Adrenal gland (tissue), 12 donors: ENCODE data around the gene ETFA. TPM values are rescaled to one million over a fixed set of nuclear protein-coding genes. Genes with fewer than 3 reads are reported as not detected.

Experiments
- DNase-seq, 7 donors: peaks; one replicate each; pipeline ENCODE4 v3.0.0-alpha.2; 2019 to 2020
- H3K27ac ChIP-seq, 5 donors: fragments of 200-600 bp; sonication (generic) in 4 of 5; 1 replicate in 3 of 5; 2 replicates in 2 of 5; pipeline versions ENCODE4 v1.5.1 to v1.8.0; 2016 to 2020; ENCODE audit warnings: mild to moderate bottlenecking in 1 of 5
- H3K27me3 ChIP-seq: fragments of 200-600 bp; 2 replicates; pipeline ENCODE4 v1.8.0; 2021
- H3K36me3 ChIP-seq, 2 donors: fragments of 200-600 bp; replicated peaks in 1 of 2; 1 replicate in 1 of 2; 2 replicates in 1 of 2; pipeline versions ENCODE4 v1.5.1 to v1.8.0; 2018 to 2022
- H3K4me1 ChIP-seq, 2 donors: fragments of 200-600 bp; replicated peaks in 1 of 2; 1 replicate in 1 of 2; 2 replicates in 1 of 2; pipeline versions ENCODE4 v1.5.1 to v1.8.0; 2018 to 2021
- H3K4me3 ChIP-seq, 4 donors: fragments of 200-600 bp; sonication (generic) in 3 of 4; one replicate each; pipeline ENCODE4 v1.5.1; 2016 to 2018
- H3K9me3 ChIP-seq, 3 donors: fragments of 200-600 bp; sonication (generic) in 1 of 3; replicated peaks in 1 of 3; 1 replicate in 2 of 3; 2 replicates in 1 of 3; pipeline versions ENCODE4 v1.5.1 to v1.8.0; 2016 to 2021
- POLR2A ChIP-seq, 2 donors: fragments of 450-650 bp; IDR thresholded peaks; one replicate each; pipeline ENCODE4 v1.6.1; 2017; ENCODE audit warnings: antibody characterized with exemption in 2 of 2, mild to moderate bottlenecking in 2 of 2, moderate library complexity in 1 of 2
- WGBS, 4 donors: extraction: QIAGEN DNeasy Blood & Tissue Kit in 2 of 4; methylation state at CpG; one replicate each; pipeline versions ENCODE4 v1.1.5 to v1.1.7; 2013 to 2017; 5-methylcytosine and 5-hydroxymethylcytosine counted together
- intact Hi-C, 2 donors: fragments of 100-400 bp; cut with DNase I; formaldehyde crosslinking; loops; one replicate each; pipeline versions ENCODE4 v1.14.1 to v1.15.0; 2022 to 2023
- polyA plus RNA-seq, 3 donors: library from polyadenylated mRNA; stranded (reverse); fragments of 200-250 nt in 2 of 3; fragments of 350-450 nt in 1 of 3; fragmentation: Illumina TruSeq in 1 of 3; extraction: RNeasy Lipid Tissue Mini Kit (QIAGEN cat#74804) in 1 of 3; gene quantifications; one replicate each; pipeline ENCODE4 v1.2.3, GENCODE V29; 2013 to 2014
- total RNA-seq, 9 donors: library from RNA; depleted of rRNA in 4 of 9; stranded (reverse); fragments of >200 nt in 4 of 9; fragments of 120-200 nt in 1 of 9; fragmentation: NEBNext Ultra II Directional in 1 of 9; extraction: Animal tissue kit (Norgen Biotek cat#: 25700) in 1 of 9; gene quantifications; one replicate each; pipeline versions ENCODE4 v1.1.0 to v1.2.4, GENCODE V29; 2013 to 2023
- TF ChIP-seq, protein P1 (sequence below), 6 experiments: fragments of 450-650 bp in 4 of 6; fragments of 200-600 bp in 2 of 6; sonication (generic) in 1 of 6; IDR thresholded peaks; 1 replicate in 5 of 6; 2 replicates in 1 of 6; pipeline versions ENCODE4 v1.5.1 to v1.8.0; 2016 to 2021; ENCODE audit warnings: antibody characterized with exemption in 6 of 6, mild to moderate bottlenecking in 2 of 6, moderate library complexity in 1 of 6
- donor health status: healthy with polysubstance abuse.
- donor health status: Bipolar disorder and iron deficiency.
- donor health status: DM: yes; HTN: yes; CAD: no.
- donor health status: DM: no; HTN: no; CAD: no.
- donor health status: DM: no; HTN: no; CAD: no.
- donor health status: DM: yes; HTN: yes; CAD: no.

The ETFA gene
- total and polyA plus RNA-seq, 12 donors, result 50.0 to 339 (median 187) TPM

DNA sequence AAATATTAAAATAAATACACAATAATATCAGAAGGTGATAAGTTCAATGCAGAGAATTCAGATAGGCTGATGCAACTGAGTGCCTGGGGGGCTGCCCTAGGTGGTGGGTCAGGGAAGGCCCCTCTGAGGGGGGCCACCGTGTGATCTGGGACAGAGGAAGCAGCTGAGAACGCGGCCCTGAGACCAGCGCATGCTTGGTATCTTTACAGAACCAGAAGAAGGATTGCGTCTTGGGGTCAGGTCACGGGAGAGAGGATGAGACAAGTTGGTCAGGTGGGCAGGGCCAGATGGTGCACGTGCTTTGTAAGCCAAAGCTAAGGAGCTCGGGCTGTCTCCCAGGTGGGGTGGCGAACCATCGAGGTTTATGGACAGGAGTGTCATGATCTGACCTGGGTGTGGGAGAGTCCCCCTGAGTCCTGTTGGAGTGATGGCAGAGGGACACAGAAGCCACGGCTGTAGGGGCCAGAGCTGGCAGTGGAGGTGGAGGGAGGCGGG lies 121.2 kb downstream of the ETFA start:
- no peak overlapping the region for H3K4me3 ChIP-seq
- no peak overlapping the region for H3K27ac ChIP-seq
- no peak for DNase-seq
- H3K9me3 ChIP-seq, result no peaks in the 10 kb centered on the region
- no peaks in the 10 kb centered on the region for H3K36me3 ChIP-seq
- H3K4me1 ChIP-seq, result peaks cover 0 to 6% of the 10 kb centered on the region in 2 donors
- intact Hi-C loops, result loop anchor here in 1 of 2 donors (5.0 to 10.0 kb wide), 2 partner anchors 142 to 645 kb away; no protein-coding TSS in a partner anchor
- H3K27me3 ChIP-seq, result no peaks in the 10 kb centered on the region
- 36 to 57% (median 48%) methylated on average over 12 of the region's 12 CpGs for WGBS, 4 donors
- TF ChIP-seq, protein P1, sequence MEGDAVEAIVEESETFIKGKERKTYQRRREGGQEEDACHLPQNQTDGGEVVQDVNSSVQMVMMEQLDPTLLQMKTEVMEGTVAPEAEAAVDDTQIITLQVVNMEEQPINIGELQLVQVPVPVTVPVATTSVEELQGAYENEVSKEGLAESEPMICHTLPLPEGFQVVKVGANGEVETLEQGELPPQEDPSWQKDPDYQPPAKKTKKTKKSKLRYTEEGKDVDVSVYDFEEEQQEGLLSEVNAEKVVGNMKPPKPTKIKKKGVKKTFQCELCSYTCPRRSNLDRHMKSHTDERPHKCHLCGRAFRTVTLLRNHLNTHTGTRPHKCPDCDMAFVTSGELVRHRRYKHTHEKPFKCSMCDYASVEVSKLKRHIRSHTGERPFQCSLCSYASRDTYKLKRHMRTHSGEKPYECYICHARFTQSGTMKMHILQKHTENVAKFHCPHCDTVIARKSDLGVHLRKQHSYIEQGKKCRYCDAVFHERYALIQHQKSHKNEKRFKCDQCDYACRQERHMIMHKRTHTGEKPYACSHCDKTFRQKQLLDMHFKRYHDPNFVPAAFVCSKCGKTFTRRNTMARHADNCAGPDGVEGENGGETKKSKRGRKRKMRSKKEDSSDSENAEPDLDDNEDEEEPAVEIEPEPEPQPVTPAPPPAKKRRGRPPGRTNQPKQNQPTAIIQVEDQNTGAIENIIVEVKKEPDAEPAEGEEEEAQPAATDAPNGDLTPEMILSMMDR (IDR thresholded peaks at IDR 0.05), result no peak
- TF ChIP-seq POLR2A (IDR thresholded peaks at IDR 0.05), result no peak

DNA sequence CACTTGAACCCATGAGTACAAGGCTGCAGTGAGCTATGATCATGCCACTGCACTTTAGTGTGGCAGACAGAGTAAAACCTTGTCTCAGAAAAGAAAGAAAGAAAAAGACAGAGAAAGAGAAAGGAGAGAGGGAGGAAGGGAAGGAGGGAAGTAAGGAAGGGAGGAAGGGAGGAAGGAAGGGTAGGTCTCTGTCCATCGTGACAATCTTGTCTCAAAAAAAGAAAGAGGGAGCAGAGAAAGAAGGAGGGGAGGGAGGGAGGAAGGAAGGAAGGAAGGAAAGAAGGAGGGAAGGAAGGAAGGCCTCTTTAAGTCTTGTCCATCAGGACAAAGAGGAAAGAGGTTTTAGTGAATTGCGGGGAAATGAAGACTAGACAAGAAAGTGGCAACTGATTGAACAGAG lies 122.2 kb downstream of the ETFA start:
- Histone ChIP-seq H3K9me3 (no peaks in the 10 kb centered on the region), H3K4me1 (peaks cover 1 to 6% of the 10 kb centered on the region in 2 donors), H3K27ac (no peak overlapping the region), H3K27me3 (no peaks in the 10 kb centered on the region), H3K36me3 (no peaks in the 10 kb centered on the region), H3K4me3 (no peak overlapping the region)
- no peak for DNase-seq
- no peak for TF ChIP-seq POLR2A (IDR thresholded peaks at IDR 0.05)
- intact Hi-C loops, result no loop called here
- 70 to 77% (median 71%) methylated on average over 2 of the region's 2 CpGs for WGBS, 4 donors

DNA sequence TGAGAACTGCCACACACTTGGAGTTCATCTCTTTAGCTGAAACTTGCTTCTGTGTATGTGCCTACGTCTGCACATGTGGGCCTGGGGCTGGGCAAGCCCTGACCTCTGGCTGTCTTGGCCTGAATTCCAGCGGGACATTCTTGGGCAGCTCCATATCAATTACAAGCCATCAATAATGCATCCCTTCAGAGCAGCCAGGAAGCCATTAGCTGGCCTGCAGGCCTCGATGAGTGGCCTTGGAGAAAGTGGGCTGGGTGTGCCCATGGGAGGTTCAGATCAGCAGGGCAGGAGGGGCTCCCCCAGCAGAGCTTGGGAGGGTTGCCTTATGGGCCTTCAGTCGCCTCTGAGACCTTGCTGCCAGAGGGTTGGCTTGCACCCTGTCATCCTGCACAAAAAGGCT lies 124.1 kb downstream of the ETFA start:
- no peak for DNase-seq

DNA sequence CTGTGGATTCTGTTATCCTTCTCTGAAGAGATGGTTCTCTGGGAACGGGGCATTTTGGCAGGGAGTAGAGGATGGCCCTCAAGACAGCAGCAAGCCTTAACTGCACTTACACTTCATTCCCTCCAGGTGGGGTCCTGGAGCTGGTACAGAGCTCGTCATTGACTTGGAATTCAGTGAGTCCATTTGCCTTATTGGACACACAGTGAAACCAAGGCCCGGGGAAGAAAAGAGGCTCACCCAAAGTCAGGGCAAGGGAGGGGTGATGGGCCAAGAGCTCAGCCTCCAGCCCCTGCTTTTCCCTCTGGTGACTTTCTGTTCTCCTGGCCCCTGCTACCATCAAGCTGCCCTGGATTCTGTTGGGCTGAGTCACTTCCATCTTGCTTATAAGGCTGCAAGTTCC lies 125.6 kb downstream of the ETFA start:
- Histone ChIP-seq H3K4me3 (no peak overlapping the region), H3K36me3 (no peaks in the 10 kb centered on the region), H3K27me3 (no peaks in the 10 kb centered on the region), H3K27ac (no peak overlapping the region), H3K4me1 (peaks cover 0 to 6% of the 10 kb centered on the region in 2 donors), H3K9me3 (no peaks in the 10 kb centered on the region)
- DNase-seq, result peak in 1 of 7 donors; percentile 36
- intact Hi-C loops, result no loop called here
- WGBS, 4 donors, result 60 to 76% (median 74%) methylated on average over 3 of the region's 3 CpGs
- TF ChIP-seq, protein P1 (IDR thresholded peaks at IDR 0.05), result peak in 5 of 6 experiments; percentile 20 to 54 (median 42)
- no peak for TF ChIP-seq POLR2A (IDR thresholded peaks at IDR 0.05)

More for the DNA sequence above, 124.1 kb downstream of the ETFA start:
- 50 to 68% (median 64%) methylated on average over 2 to 4 of the region's 4 CpGs for WGBS, 4 donors
- TF ChIP-seq POLR2A (IDR thresholded peaks at IDR 0.05), result no peak
- TF ChIP-seq, protein P1 (IDR thresholded peaks at IDR 0.05), result no peak
- Histone ChIP-seq H3K4me1 (peaks cover 6% of the 10 kb centered on the region in 2 donors), H3K27ac (no peak overlapping the region), H3K36me3 (no peaks in the 10 kb centered on the region), H3K4me3 (no peak overlapping the region), H3K27me3 (no peaks in the 10 kb centered on the region), H3K9me3 (no peaks in the 10 kb centered on the region)
- intact Hi-C loops, result no loop called here

DNA sequence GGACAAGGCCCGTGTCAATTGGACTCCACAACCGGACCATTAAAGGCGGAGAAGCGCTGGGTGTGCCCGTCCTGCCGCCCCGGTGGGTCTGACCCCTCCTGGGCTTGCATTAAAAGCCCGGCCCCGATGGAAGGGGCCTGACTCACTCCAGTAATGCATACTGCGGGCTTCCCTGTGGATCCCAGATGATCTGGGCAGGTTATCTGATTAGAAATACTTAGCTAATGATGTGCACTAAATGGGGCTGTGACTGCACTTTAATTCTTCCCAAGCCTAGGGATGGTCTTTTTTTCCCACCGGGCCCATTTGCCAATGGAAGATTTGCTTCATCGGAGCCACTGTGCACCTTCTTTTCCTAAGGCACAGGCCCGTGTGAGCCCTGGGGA lies 126.6 kb downstream of the ETFA start:
- Histone ChIP-seq H3K27me3 (no peaks in the 10 kb centered on the region), H3K9me3 (no peaks in the 10 kb centered on the region), H3K27ac (no peak overlapping the region), H3K4me1 (peaks cover 0 to 6% of the 10 kb centered on the region in 2 donors), H3K4me3 (no peak overlapping the region), H3K36me3 (no peaks in the 10 kb centered on the region)
- no peak for TF ChIP-seq POLR2A (IDR thresholded peaks at IDR 0.05)
- TF ChIP-seq, protein P1 (IDR thresholded peaks at IDR 0.05), result no peak
- intact Hi-C loops, result no loop called here
- WGBS, 4 donors, result 68 to 79% (median 70%) methylated on average over 3 to 13 of the region's 13 CpGs
- no peak for DNase-seq
